ENCODE results near the gene BRD3OS. TPM values are rescaled to one million over a fixed set of nuclear protein-coding genes. Genes with fewer than 3 reads are reported as not detected.

BRD3OS gene
- total and polyA plus RNA-seq, 2 experiments from 2014 or later, result 9.2 to 16.0 TPM

DNA sequence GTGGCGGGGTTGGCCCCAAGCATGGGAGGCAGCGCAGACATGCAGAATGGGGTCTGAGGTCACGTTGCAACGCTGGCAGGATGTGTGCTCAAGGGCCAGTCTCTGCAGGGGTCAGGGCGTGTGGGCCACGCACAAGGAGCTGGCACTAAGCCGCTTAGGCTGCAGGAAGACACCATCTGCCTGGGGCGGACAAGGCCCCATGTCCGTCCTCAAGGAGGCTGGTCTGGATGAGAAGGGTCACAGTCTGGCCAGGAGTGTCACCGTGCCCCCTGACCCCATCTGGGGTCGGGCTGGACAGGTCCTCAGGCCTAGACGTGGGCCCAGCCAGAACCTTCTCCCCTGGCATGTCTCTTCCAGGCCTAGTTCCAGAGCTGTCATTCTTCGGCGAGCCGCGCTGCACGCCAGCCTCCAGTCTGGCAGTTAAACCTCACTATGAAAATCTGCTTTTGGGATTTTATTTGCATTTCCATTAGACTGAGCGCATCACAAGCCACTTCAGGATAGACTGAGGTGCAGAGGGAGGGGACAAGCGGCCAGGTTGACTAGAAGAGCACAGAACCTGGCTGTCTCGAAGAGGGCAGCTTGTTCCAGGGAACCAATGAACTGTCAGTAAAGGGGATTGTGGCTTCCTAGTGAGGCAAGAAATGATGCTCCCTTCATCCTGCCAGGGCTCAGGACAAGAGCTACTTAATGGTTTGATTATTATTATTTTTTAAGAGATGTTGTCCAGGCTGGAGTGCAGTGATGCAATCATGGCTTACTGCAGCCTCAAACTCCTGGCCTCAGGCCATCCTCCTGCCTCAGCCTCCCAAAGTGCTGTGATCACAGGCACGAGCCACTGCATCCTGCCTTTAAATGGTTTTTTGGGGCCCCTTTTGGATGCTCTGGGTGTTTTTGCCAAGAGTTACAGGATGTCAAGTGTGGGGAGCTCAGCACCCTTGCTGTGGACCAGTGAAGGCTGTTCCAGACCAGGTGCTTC, 4.3 kb downstream of the BRD3OS start:
- 0 out of 2 replicates have a peak, but pooled peaks cover 8% of the 10 kb centered on the region for H3F3A ChIP-seq (replicated peaks; ENCODE audit: low read depth)
- no peaks in the 10 kb centered on the region for H3K27me3 ChIP-seq (ENCODE audit: insufficient read depth)
- H3K27ac ChIP-seq (ENCODE audit: low read depth), result no peak overlapping the region
- H3K4me2 ChIP-seq, result no peak overlapping the region
- no peak overlapping the region for H2AFZ ChIP-seq
- TF ChIP-seq ZNF331 (CRISPR knock-in tag; IDR thresholded peaks at IDR 0.05; ENCODE audit: low read depth) (no peak), POLR2AphosphoS5 (IDR thresholded peaks at IDR 0.05; ENCODE audit: low read depth) (no peak; the same call in 1 of the 2 replicates), ZNF114 (CRISPR knock-in tag; IDR thresholded peaks at IDR 0.05) (no peak), NANOG (IDR thresholded peaks at IDR 0.05; ENCODE audit: borderline replicate concordance) (no peak), EZH2phosphoT487 (IDR thresholded peaks at IDR 0.05; ENCODE audit: unreplicated experiment) (no peak), STAT1 (IDR thresholded peaks at IDR 0.05; ENCODE audit: unreplicated experiment) (no peak), CREB1 (CRISPR knock-in tag; IDR thresholded peaks at IDR 0.05; ENCODE audit: low read depth) (no peak), EZH2 (IDR thresholded peaks at IDR 0.05; ENCODE audit: low read depth, unreplicated experiment) (no peak), JUNB (IDR thresholded peaks at IDR 0.05; ENCODE audit: unreplicated experiment) (no peak)
- TF ChIP-seq, protein P1, sequence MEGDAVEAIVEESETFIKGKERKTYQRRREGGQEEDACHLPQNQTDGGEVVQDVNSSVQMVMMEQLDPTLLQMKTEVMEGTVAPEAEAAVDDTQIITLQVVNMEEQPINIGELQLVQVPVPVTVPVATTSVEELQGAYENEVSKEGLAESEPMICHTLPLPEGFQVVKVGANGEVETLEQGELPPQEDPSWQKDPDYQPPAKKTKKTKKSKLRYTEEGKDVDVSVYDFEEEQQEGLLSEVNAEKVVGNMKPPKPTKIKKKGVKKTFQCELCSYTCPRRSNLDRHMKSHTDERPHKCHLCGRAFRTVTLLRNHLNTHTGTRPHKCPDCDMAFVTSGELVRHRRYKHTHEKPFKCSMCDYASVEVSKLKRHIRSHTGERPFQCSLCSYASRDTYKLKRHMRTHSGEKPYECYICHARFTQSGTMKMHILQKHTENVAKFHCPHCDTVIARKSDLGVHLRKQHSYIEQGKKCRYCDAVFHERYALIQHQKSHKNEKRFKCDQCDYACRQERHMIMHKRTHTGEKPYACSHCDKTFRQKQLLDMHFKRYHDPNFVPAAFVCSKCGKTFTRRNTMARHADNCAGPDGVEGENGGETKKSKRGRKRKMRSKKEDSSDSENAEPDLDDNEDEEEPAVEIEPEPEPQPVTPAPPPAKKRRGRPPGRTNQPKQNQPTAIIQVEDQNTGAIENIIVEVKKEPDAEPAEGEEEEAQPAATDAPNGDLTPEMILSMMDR (conservative IDR thresholded peaks at IDR 0.05; ENCODE audit: low read depth in 2 of 2), result no peak
- TF ChIP-seq, protein P2, sequence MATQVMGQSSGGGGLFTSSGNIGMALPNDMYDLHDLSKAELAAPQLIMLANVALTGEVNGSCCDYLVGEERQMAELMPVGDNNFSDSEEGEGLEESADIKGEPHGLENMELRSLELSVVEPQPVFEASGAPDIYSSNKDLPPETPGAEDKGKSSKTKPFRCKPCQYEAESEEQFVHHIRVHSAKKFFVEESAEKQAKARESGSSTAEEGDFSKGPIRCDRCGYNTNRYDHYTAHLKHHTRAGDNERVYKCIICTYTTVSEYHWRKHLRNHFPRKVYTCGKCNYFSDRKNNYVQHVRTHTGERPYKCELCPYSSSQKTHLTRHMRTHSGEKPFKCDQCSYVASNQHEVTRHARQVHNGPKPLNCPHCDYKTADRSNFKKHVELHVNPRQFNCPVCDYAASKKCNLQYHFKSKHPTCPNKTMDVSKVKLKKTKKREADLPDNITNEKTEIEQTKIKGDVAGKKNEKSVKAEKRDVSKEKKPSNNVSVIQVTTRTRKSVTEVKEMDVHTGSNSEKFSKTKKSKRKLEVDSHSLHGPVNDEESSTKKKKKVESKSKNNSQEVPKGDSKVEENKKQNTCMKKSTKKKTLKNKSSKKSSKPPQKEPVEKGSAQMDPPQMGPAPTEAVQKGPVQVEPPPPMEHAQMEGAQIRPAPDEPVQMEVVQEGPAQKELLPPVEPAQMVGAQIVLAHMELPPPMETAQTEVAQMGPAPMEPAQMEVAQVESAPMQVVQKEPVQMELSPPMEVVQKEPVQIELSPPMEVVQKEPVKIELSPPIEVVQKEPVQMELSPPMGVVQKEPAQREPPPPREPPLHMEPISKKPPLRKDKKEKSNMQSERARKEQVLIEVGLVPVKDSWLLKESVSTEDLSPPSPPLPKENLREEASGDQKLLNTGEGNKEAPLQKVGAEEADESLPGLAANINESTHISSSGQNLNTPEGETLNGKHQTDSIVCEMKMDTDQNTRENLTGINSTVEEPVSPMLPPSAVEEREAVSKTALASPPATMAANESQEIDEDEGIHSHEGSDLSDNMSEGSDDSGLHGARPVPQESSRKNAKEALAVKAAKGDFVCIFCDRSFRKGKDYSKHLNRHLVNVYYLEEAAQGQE (IDR thresholded peaks at IDR 0.05; ENCODE audit: unreplicated experiment), result no peak
- TF ChIP-seq, protein P3, sequence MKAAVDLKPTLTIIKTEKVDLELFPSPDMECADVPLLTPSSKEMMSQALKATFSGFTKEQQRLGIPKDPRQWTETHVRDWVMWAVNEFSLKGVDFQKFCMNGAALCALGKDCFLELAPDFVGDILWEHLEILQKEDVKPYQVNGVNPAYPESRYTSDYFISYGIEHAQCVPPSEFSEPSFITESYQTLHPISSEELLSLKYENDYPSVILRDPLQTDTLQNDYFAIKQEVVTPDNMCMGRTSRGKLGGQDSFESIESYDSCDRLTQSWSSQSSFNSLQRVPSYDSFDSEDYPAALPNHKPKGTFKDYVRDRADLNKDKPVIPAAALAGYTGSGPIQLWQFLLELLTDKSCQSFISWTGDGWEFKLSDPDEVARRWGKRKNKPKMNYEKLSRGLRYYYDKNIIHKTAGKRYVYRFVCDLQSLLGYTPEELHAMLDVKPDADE (IDR thresholded peaks at IDR 0.05), result no peak
- TF ChIP-seq, protein P4, sequence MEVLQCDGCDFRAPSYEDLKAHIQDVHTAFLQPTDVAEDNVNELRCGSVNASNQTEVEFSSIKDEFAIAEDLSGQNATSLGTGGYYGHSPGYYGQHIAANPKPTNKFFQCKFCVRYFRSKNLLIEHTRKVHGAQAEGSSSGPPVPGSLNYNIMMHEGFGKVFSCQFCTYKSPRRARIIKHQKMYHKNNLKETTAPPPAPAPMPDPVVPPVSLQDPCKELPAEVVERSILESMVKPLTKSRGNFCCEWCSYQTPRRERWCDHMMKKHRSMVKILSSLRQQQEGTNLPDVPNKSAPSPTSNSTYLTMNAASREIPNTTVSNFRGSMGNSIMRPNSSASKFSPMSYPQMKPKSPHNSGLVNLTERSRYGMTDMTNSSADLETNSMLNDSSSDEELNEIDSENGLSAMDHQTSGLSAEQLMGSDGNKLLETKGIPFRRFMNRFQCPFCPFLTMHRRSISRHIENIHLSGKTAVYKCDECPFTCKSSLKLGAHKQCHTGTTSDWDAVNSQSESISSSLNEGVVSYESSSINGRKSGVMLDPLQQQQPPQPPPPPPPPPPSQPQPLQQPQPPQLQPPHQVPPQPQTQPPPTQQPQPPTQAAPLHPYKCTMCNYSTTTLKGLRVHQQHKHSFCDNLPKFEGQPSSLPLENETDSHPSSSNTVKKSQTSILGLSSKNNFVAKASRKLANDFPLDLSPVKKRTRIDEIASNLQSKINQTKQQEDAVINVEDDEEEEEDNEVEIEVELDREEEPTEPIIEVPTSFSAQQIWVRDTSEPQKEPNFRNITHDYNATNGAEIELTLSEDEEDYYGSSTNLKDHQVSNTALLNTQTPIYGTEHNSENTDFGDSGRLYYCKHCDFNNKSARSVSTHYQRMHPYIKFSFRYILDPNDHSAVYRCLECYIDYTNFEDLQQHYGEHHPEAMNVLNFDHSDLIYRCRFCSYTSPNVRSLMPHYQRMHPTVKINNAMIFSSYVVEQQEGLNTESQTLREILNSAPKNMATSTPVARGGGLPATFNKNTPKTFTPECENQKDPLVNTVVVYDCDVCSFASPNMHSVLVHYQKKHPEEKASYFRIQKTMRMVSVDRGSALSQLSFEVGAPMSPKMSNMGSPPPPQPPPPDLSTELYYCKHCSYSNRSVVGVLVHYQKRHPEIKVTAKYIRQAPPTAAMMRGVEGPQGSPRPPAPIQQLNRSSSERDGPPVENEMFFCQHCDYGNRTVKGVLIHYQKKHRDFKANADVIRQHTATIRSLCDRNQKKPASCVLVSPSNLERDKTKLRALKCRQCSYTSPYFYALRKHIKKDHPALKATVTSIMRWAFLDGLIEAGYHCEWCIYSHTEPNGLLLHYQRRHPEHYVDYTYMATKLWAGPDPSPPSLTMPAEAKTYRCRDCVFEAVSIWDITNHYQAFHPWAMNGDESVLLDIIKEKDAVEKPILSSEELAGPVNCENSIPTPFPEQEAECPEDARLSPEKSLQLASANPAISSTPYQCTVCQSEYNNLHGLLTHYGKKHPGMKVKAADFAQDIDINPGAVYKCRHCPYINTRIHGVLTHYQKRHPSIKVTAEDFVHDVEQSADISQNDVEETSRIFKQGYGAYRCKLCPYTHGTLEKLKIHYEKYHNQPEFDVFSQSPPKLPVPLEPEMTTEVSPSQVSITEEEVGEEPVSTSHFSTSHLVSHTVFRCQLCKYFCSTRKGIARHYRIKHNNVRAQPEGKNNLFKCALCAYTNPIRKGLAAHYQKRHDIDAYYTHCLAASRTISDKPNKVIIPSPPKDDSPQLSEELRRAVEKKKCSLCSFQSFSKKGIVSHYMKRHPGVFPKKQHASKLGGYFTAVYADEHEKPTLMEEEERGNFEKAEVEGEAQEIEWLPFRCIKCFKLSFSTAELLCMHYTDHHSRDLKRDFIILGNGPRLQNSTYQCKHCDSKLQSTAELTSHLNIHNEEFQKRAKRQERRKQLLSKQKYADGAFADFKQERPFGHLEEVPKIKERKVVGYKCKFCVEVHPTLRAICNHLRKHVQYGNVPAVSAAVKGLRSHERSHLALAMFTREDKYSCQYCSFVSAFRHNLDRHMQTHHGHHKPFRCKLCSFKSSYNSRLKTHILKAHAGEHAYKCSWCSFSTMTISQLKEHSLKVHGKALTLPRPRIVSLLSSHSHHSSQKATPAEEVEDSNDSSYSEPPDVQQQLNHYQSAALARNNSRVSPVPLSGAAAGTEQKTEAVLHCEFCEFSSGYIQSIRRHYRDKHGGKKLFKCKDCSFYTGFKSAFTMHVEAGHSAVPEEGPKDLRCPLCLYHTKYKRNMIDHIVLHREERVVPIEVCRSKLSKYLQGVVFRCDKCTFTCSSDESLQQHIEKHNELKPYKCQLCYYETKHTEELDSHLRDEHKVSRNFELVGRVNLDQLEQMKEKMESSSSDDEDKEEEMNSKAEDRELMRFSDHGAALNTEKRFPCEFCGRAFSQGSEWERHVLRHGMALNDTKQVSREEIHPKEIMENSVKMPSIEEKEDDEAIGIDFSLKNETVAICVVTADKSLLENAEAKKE (CRISPR knock-in tag; IDR thresholded peaks at IDR 0.05), result no peak
- Mint-ChIP-seq H3K27ac (no peak overlapping the region; the same call in 1 of the 2 replicates), H3K4me3 (no peak overlapping the region), H3K4me1 (peaks cover 11% of the 10 kb centered on the region), H3K36me3 (ENCODE audit: low read depth) (peaks cover 32% of the 10 kb centered on the region), H3K9me3 (no peaks in the 10 kb centered on the region; the same call in 2 of the 3 replicates), H3K27me3 (ENCODE audit: insufficient read depth, low read depth, poor library complexity) (peaks cover 4% of the 10 kb centered on the region)
- H3K9me2 ChIP-seq (ENCODE audit: insufficient read depth), result no peaks in the 10 kb centered on the region
- no peak for DNase-seq (ENCODE audit: low spot score)
- H3K4me1 ChIP-seq (ENCODE audit: insufficient read depth), result peaks cover 11% of the 10 kb centered on the region
- no peak for ATAC-seq
- H4K20me1 ChIP-seq (replicated peaks; ENCODE audit: insufficient read depth), result no peaks in the 10 kb centered on the region; the same call in 1 of the 2 replicates
- no peak overlapping the region for H3K4me3 ChIP-seq
- H3K36me3 ChIP-seq (ENCODE audit: insufficient read depth), result peaks cover 25% of the 10 kb centered on the region; the same call in 1 of the 2 replicates
- H3K79me2 ChIP-seq (replicated peaks; ENCODE audit: insufficient read depth), result no peaks in the 10 kb centered on the region
